ENCODE data around the gene THUMPD2. TPM values are rescaled to one million over a fixed set of nuclear protein-coding genes. Genes with fewer than 3 reads are reported as not detected.

The THUMPD2 gene
- total RNA-seq, 1 experiment from 2014 or later: 19.6 TPM

- peaks cover 47% of the 10 kb centered on the region for H3K36me3 Mint-ChIP-seq
- H3K9me3 Mint-ChIP-seq: peaks cover 4% of the 10 kb centered on the region; the same call in 1 of the 2 replicates
- no peaks in the 10 kb centered on the region for H3K27me3 Mint-ChIP-seq (ENCODE audit: low read depth)
- POLR2A ChIA-PET: no interaction called here
- no peak for TF ChIP-seq ZNF416 (CRISPR knock-in tag; IDR thresholded peaks at IDR 0.05)
- no peak for TF ChIP-seq NR1H2 (CRISPR knock-in tag; IDR thresholded peaks at IDR 0.05)
- TF ChIP-seq ERG (CRISPR knock-in tag; IDR thresholded peaks at IDR 0.05): no peak
- no peak for TF ChIP-seq FOXJ3 (CRISPR knock-in tag; IDR thresholded peaks at IDR 0.05; ENCODE audit: borderline replicate concordance)
- peak overlapping the region; percentile 64 for H3K27ac Mint-ChIP-seq
- DNase-seq (ENCODE audit: low spot score): no peak
- CTCF ChIA-PET: interaction anchor here (2.4 kb wide), 1 partner anchor 10 kb away, joined by 10 read pairs; no protein-coding TSS in a partner anchor
- H3K4me3 Mint-ChIP-seq: no peak overlapping the region
- peaks cover 36% of the 10 kb centered on the region for H3K4me1 Mint-ChIP-seq
- no peak for ATAC-seq
Observed at GRCh38 chr2:39738936-39739335, 40.1 kb downstream of the THUMPD2 start.

GRCh38 chr2:39737661-39738060 lies 41.4 kb downstream of the THUMPD2 start:
- POLR2A ChIA-PET: interaction anchor here (0.6 kb wide), 1 partner anchor 31 kb away, joined by 3 read pairs; no protein-coding TSS in a partner anchor
- peaks cover 33% of the 10 kb centered on the region for H3K4me1 Mint-ChIP-seq
- H3K9me3 Mint-ChIP-seq: peaks cover 4% of the 10 kb centered on the region; the same call in 1 of the 2 replicates
- CTCF ChIA-PET: interaction anchor here (0.6 to 2.4 kb wide), 4 partner anchors 9 to 790 kb away, joined by 3 to 10 read pairs (median 4); no protein-coding TSS in a partner anchor
- DNase-seq (ENCODE audit: low spot score): peak; percentile 65
- H3K27ac Mint-ChIP-seq: peak overlapping the region; percentile 90
- 0 out of 2 replicates have a peak overlapping the region, but pooled peaks have one; percentile 3 for H3K4me3 Mint-ChIP-seq
- H3K27me3 Mint-ChIP-seq (ENCODE audit: low read depth): no peaks in the 10 kb centered on the region
- peaks cover 46% of the 10 kb centered on the region for H3K36me3 Mint-ChIP-seq
- TF ChIP-seq USF2 (CRISPR knock-in tag; IDR thresholded peaks at IDR 0.05) (0 out of 2 replicates have a peak, but pooled peaks have one; percentile 11), ZNF423 (CRISPR knock-in tag; IDR thresholded peaks at IDR 0.05) (0 out of 2 replicates have a peak, but pooled peaks have one; percentile 35), GABPB1 (CRISPR knock-in tag; IDR thresholded peaks at IDR 0.05) (no peak)
- peak; percentile 75 for ATAC-seq

GRCh38 chr2:39736640-39737039 lies 42.4 kb downstream of the THUMPD2 start:
- ChIA-PET CTCF (no interaction called here), POLR2A (no interaction called here)
- H3K4me1 Mint-ChIP-seq: peaks cover 33% of the 10 kb centered on the region

More at GRCh38 chr2:39736640-39737039, 42.4 kb downstream of the THUMPD2 start:
- Mint-ChIP-seq H3K36me3 (peaks cover 51% of the 10 kb centered on the region), H3K9me3 (peaks cover 4% of the 10 kb centered on the region; the same call in 1 of the 2 replicates), H3K27me3 (ENCODE audit: low read depth) (no peaks in the 10 kb centered on the region), H3K27ac (no peak overlapping the region), H3K4me3 (no peak overlapping the region)
- ATAC-seq: no peak
- no peak for DNase-seq (ENCODE audit: low spot score)
- TF ChIP-seq ZNF263 (CRISPR knock-in tag; IDR thresholded peaks at IDR 0.05; ENCODE audit: low read depth) (no peak), KAT7 (CRISPR knock-in tag; IDR thresholded peaks at IDR 0.05; ENCODE audit: borderline replicate concordance) (no peak), ZNF138 (CRISPR knock-in tag; conservative IDR thresholded peaks at IDR 0.05) (no peak), FOXK1 (CRISPR knock-in tag; IDR thresholded peaks at IDR 0.05) (no peak), ESRRA (CRISPR knock-in tag; IDR thresholded peaks at IDR 0.05; ENCODE audit: borderline replicate concordance) (no peak), NFYB (CRISPR knock-in tag; conservative IDR thresholded peaks at IDR 0.05; ENCODE audit: low read depth) (no peak), NR1H2 (CRISPR knock-in tag; IDR thresholded peaks at IDR 0.05) (no peak), HMGA2 (CRISPR knock-in tag; IDR thresholded peaks at IDR 0.05) (no peak), ETV6 (CRISPR knock-in tag; IDR thresholded peaks at IDR 0.05) (no peak), ZNF281 (CRISPR knock-in tag; IDR thresholded peaks at IDR 0.05) (no peak), PRDM15 (CRISPR knock-in tag; IDR thresholded peaks at IDR 0.05) (no peak), JAZF1 (CRISPR knock-in tag; IDR thresholded peaks at IDR 0.05) (no peak)
